ENCODE results near the gene TEX9. TPM values are rescaled to one million over a fixed set of nuclear protein-coding genes. Genes with fewer than 3 reads are reported as not detected.
"Not testable (repeated sequence)": the region's sequence is repeated elsewhere in the genome, so short reads cannot be mapped to it uniquely, and the experiment has no call there.

Gene TEX9
- total RNA-seq (2012; rRNA removed) = 2.8 and 3.3 TPM in 2 replicates

DNA sequence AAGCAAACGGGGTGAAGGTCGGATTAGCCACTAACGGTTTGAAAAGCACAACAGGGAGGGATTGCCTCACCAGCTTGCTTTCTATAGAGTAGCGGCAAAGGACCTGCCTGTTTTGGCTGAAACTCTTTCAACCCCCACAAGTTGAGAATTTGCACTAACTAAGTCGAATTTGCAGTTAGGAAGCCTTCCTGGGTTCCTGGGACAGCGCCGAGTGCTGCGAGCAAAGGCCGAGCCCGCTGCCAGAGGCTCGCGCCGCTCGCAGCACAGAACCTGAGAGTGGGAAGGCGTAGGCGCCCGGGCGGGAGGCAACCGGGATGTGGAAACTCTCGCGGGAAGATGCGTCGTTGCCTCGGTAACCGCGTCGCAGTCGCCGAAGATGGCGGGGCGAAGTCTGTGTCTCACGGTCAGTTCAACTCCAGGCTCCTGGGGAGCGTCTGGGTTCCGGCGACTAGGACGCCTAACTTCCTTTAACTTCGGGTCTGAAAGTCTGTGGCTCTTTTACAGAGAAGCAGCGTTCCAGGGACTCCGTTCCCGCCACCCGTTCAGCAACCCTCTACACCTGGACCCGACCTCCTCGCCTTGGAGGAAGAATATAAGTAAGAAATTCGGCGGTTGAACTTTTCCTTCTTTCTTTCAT lies at the start of gene TEX9:
TSS of gene TEX9 (plus strand) at position 352 of the 637 bp plus-strand sequence. CDS start at position 377, 25 bp downstream.
- peak within 1 kb of the TSS; percentile 87 for H3K4me3 ChIP-seq (ENCODE audit: low read length)
- no peaks in the 10 kb centered on the region for H3K36me3 ChIP-seq (ENCODE audit: insufficient read depth, low read length)
- H3K9me3 ChIP-seq (replicated peaks; ENCODE audit: low read length) = no peaks in the 10 kb centered on the region
- peak within 1 kb of the TSS; percentile 80 for H3K9ac ChIP-seq (ENCODE audit: low read depth, low read length)
- peak within 1 kb of the TSS; percentile 88 for H3K4me2 ChIP-seq (ENCODE audit: low read length)
- no peaks in the 10 kb centered on the region for H3K27me3 ChIP-seq (ENCODE audit: control insufficient read depth, insufficient read depth, low read length)
- H3K4me1 ChIP-seq (ENCODE audit: control insufficient read depth, insufficient read depth, low read length) = peaks cover 10% of the 10 kb centered on the region

DNA sequence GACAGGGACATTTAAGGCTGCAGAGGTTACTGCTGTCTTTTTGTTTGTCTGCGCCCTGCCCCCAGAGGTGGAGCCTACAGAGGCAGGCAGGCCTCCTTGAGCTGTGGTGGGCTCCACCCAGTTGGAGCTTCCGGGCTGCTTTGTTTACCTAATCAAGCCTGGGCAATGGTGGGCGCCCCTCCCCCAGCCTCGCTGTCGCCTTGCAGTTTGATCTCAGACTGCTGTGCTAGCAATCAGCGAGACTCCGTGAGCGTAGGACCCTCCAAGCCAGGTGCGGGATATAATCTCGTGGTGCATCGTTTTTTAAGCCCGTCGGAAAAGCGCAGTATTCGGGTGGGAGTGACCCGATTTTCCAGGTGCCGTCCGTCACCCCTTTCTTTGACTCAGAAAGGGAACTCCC lies 48.7 kb upstream of the TEX9 start:
- not testable (repeated sequence) for H3K4me1 ChIP-seq (ENCODE audit: control insufficient read depth, insufficient read depth, low read length); H3K9me3 ChIP-seq (replicated peaks; ENCODE audit: low read length); H3K4me3 ChIP-seq (ENCODE audit: low read length); H3K36me3 ChIP-seq (ENCODE audit: insufficient read depth, low read length); H3K4me2 ChIP-seq (ENCODE audit: low read length); H3K27me3 ChIP-seq (ENCODE audit: control insufficient read depth, insufficient read depth, low read length); H3K9ac ChIP-seq (ENCODE audit: low read depth, low read length)

DNA sequence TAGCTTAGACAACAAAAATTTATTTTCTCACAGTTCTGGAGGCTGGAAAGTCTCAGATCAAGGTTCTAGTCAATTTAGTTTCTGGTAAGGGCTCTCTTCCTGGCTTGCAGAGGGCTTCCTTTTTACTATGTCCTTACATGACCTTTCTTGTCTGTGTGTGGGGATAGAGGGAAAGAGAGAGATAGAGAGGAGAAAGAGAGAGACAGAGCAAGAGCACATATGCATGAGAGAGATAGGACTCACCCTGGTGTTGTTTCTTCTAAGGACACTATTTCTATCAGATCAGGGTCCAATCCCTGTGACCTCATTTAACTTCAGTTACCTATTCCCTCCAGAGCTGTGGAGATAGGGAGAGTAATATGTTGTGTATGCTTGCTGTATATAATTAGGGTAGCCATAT lies 44.9 kb upstream of the TEX9 start:
- Histone ChIP-seq H3K9ac (ENCODE audit: low read depth, low read length) (no peak overlapping the region), H3K27me3 (ENCODE audit: control insufficient read depth, insufficient read depth, low read length) (no peaks in the 10 kb centered on the region), H3K9me3 (replicated peaks; ENCODE audit: low read length) (no peaks in the 10 kb centered on the region), H3K4me2 (ENCODE audit: low read length) (no peak overlapping the region), H3K36me3 (ENCODE audit: insufficient read depth, low read length) (no peaks in the 10 kb centered on the region), H3K4me1 (ENCODE audit: control insufficient read depth, insufficient read depth, low read length) (peaks cover 6% of the 10 kb centered on the region), H3K4me3 (ENCODE audit: low read length) (no peak overlapping the region)

DNA sequence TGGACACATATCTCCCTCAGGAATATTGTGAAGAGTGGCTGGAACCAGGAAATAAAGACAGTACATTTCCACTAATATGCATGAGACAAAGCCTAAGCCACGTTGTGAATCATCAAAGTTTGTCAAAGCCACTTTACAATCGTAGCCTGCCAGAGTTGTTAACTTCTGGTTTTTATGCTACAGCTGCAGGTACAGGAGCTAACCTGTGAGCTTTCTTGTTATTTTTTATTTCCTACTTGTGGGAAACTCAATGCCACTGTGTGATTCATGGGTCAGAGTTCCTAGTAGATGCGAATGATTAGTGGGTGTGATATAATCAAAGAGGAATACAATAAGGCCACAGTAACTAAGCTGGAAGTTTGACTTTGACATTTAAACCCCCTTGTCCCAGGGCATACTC lies 44.4 kb upstream of the TEX9 start:
- H3K36me3 ChIP-seq (ENCODE audit: insufficient read depth, low read length) = no peaks in the 10 kb centered on the region
- H3K27me3 ChIP-seq (ENCODE audit: control insufficient read depth, insufficient read depth, low read length) = no peaks in the 10 kb centered on the region
- H3K9me3 ChIP-seq (replicated peaks; ENCODE audit: low read length) = no peaks in the 10 kb centered on the region
- H3K9ac ChIP-seq (ENCODE audit: low read depth, low read length) = no peak overlapping the region
- H3K4me2 ChIP-seq (ENCODE audit: low read length) = no peak overlapping the region
- H3K4me1 ChIP-seq (ENCODE audit: control insufficient read depth, insufficient read depth, low read length) = peaks cover 6% of the 10 kb centered on the region
- no peak overlapping the region for H3K4me3 ChIP-seq (ENCODE audit: low read length)

DNA sequence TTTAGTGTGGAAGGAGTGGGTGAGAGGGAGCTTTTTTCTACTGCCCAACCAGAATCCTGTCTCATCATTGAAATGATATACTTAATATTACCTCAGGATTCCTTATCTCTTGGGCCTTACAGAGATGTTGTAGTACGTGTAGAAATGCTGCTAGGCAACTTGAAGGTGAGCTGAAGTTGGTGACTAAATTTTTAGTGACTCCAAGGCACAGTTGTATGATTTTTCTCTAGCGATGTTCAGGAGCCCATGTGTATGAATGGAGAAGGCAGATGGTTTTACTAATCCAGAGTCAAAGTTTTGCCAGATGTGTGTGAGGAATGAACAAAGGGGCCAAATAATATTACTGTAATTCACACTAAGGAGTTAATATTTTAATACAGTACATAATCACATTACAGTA lies 42.8 kb upstream of the TEX9 start:
- Histone ChIP-seq H3K4me2 (ENCODE audit: low read length) (no peak overlapping the region), H3K36me3 (ENCODE audit: insufficient read depth, low read length) (no peaks in the 10 kb centered on the region), H3K4me3 (ENCODE audit: low read length) (no peak overlapping the region), H3K9ac (ENCODE audit: low read depth, low read length) (no peak overlapping the region), H3K9me3 (replicated peaks; ENCODE audit: low read length) (no peaks in the 10 kb centered on the region), H3K27me3 (ENCODE audit: control insufficient read depth, insufficient read depth, low read length) (no peaks in the 10 kb centered on the region), H3K4me1 (ENCODE audit: control insufficient read depth, insufficient read depth, low read length) (peaks cover 6% of the 10 kb centered on the region)

DNA sequence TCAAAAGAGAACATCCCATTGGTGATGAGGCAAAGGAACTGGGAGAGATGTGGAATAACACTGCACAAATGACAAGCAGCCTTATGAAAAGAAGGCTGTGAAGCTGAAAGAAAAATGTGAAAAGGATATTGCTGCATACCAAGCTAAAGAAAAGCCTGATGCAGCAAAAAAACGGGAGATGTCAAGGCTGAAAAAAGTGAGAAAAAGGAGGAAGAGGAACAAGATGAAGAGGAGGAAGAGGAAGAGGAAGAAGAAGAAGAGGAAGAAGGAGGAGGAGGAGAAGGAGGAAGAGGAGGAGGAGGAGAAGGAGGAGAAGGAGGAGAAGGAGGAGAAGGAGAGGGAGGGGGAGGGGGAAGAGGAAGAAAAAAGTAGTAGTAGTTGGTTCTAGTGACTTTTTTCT lies 41.8 kb upstream of the TEX9 start:
- no peaks in the 10 kb centered on the region for H3K27me3 ChIP-seq (ENCODE audit: control insufficient read depth, insufficient read depth, low read length)
- no peak overlapping the region for H3K9ac ChIP-seq (ENCODE audit: low read depth, low read length)
- no peak overlapping the region for H3K4me2 ChIP-seq (ENCODE audit: low read length)
- H3K4me3 ChIP-seq (ENCODE audit: low read length) = no peak overlapping the region
- no peaks in the 10 kb centered on the region for H3K36me3 ChIP-seq (ENCODE audit: insufficient read depth, low read length)
- H3K4me1 ChIP-seq (ENCODE audit: control insufficient read depth, insufficient read depth, low read length) = peaks cover 6% of the 10 kb centered on the region
- H3K9me3 ChIP-seq (replicated peaks; ENCODE audit: low read length) = no peaks in the 10 kb centered on the region

DNA sequence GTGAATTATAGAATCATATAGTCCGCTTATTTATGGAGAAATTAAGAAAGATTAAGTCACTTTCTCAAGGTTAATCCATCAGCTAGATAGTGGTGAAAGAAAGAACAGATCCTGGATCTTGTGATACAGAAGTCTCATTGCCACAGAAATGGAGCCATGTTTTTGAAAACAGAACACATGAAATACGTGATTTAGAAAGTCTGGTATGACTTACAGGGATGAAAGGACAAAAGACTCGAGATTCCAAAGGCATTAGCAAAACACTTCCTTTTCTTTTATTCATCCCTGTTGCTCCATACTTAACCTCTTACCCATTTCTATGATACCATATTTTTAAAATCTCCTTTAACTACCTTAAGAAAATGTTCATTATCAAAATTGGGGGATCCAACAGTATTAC lies 40.0 kb upstream of the TEX9 start:
- no peak overlapping the region for H3K4me2 ChIP-seq (ENCODE audit: low read length)
- peaks cover 6% of the 10 kb centered on the region for H3K4me1 ChIP-seq (ENCODE audit: control insufficient read depth, insufficient read depth, low read length)
- H3K4me3 ChIP-seq (ENCODE audit: low read length) = no peak overlapping the region
- H3K36me3 ChIP-seq (ENCODE audit: insufficient read depth, low read length) = no peaks in the 10 kb centered on the region
- H3K9me3 ChIP-seq (replicated peaks; ENCODE audit: low read length) = no peaks in the 10 kb centered on the region
- no peak overlapping the region for H3K9ac ChIP-seq (ENCODE audit: low read depth, low read length)
- no peaks in the 10 kb centered on the region for H3K27me3 ChIP-seq (ENCODE audit: control insufficient read depth, insufficient read depth, low read length)

DNA sequence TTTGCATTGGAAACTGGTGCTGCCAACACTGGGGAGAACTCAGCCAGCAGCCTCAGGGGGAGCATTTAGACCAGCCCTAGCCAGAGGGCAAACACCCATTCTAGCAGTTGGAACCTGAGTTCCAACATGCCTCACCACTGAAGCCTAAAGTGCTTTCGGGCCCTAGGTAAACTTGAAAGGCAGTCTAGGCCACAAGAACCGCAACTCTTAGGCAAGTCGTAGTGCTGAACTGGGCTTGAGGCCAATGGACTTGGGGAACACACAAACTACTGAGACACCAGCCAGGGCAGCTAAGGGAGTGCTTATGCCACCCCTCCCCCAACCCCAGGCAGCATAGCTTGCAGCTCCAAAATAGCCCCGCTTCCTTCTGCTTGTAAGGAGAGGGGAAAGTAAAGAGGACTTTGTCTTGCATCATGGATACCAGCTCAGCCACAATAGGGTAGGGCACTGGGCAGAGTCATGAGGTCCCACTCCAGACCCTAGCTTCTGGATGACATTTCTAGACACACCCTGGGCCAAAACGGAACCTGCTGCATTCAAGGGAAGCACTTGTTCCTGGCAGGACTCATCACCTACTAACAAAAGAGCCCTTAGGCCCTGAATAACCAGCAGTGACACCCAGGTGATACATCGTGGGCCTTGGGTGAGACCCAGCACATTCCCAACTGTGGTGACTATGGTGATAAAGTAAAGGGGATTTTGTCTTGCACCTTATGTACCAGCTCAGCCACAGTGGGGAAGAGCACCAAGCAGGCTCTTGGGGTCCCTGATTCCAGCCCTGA lies 37.3 kb upstream of the TEX9 start:
- H3K4me2 ChIP-seq (ENCODE audit: low read length) = no peak overlapping the region
- no peak overlapping the region for H3K9ac ChIP-seq (ENCODE audit: low read depth, low read length)
- peaks cover 6% of the 10 kb centered on the region for H3K4me1 ChIP-seq (ENCODE audit: control insufficient read depth, insufficient read depth, low read length)
- no peak overlapping the region for H3K4me3 ChIP-seq (ENCODE audit: low read length)
- H3K9me3 ChIP-seq (replicated peaks; ENCODE audit: low read length) = no peaks in the 10 kb centered on the region
- no peaks in the 10 kb centered on the region for H3K36me3 ChIP-seq (ENCODE audit: insufficient read depth, low read length)
- H3K27me3 ChIP-seq (ENCODE audit: control insufficient read depth, insufficient read depth, low read length) = no peaks in the 10 kb centered on the region

DNA sequence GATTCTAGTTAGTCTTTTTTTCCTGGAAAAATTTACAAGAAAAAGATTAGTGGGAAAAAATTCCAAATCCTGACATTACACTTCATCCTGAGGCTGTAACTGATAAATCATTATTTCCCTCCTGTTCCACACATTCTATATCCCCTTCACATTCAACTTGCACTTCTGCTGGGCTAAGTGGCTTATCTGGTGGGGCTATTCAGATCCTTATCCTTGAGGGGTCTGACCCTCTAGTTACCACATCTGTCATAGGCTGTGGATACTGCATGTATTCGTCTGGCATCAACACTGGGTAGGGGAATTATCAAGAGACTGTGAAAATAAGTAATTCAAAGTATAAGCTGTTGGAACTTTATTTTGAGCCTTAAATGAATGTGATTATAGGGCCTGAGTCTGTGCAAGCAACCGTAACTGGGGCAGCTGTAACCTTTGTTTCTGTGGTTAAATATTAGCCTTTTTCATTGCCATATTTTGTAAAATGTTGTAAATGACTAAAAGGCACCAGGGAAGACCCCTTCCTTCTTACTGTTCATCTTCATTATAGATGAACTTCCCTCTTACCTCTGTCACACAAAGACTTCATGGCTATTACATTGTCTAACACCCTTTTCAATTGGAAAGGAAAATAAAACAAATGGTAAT lies 28.0 kb upstream of the TEX9 start:
- H3K9me3 ChIP-seq (replicated peaks; ENCODE audit: low read length) = no peaks in the 10 kb centered on the region
- no peak overlapping the region for H3K4me2 ChIP-seq (ENCODE audit: low read length)
- H3K4me1 ChIP-seq (ENCODE audit: control insufficient read depth, insufficient read depth, low read length) = no peaks in the 10 kb centered on the region
- no peak overlapping the region for H3K9ac ChIP-seq (ENCODE audit: low read depth, low read length)
- no peaks in the 10 kb centered on the region for H3K27me3 ChIP-seq (ENCODE audit: control insufficient read depth, insufficient read depth, low read length)
- H3K4me3 ChIP-seq (ENCODE audit: low read length) = no peak overlapping the region
- H3K36me3 ChIP-seq (ENCODE audit: insufficient read depth, low read length) = no peaks in the 10 kb centered on the region

DNA sequence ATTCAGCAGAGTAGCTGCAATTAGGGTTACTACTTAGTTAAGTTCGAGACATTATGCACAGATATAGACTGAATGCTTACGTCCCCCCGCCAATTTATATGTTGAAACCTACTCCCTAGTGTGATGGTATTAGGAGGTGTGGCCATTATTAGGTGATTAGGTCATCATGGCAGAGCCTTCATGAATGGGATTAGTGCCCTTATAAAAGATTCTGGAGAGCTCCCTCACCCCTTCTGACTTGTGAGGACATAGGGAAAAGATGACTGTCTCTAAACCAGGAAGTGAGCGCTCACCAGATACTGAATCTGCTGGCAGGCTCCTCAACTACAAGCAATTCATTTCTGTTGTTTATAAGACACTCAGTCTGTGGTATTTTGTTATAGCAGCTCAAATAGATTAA lies 25.6 kb upstream of the TEX9 start:
- Histone ChIP-seq H3K4me1 (ENCODE audit: control insufficient read depth, insufficient read depth, low read length) (no peaks in the 10 kb centered on the region), H3K9me3 (replicated peaks; ENCODE audit: low read length) (no peaks in the 10 kb centered on the region), H3K4me3 (ENCODE audit: low read length) (no peak overlapping the region), H3K36me3 (ENCODE audit: insufficient read depth, low read length) (no peaks in the 10 kb centered on the region), H3K27me3 (ENCODE audit: control insufficient read depth, insufficient read depth, low read length) (no peaks in the 10 kb centered on the region), H3K4me2 (ENCODE audit: low read length) (no peak overlapping the region), H3K9ac (ENCODE audit: low read depth, low read length) (no peak overlapping the region)

DNA sequence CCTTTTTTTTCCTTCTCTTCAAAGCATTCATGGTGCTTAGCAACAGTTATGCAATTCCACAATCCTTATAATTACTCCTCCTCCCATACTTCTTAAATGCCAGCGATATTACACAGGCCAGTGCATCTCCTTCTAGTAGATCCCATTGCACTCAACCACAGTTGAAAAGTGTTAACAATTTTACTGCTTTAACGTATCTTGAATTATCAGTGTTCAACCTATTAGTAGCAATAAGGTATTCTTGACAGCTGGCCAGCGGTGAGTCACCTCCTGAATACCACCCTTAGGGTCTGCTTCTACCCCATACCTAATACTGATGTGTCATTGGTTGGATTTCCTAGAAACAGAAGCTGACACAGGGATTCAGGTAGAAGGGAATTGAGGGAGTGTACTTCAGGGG lies 24.0 kb upstream of the TEX9 start:
- Histone ChIP-seq H3K9me3 (replicated peaks; ENCODE audit: low read length) (no peaks in the 10 kb centered on the region), H3K4me1 (ENCODE audit: control insufficient read depth, insufficient read depth, low read length) (no peaks in the 10 kb centered on the region), H3K36me3 (ENCODE audit: insufficient read depth, low read length) (no peaks in the 10 kb centered on the region), H3K4me3 (ENCODE audit: low read length) (no peak overlapping the region), H3K9ac (ENCODE audit: low read depth, low read length) (no peak overlapping the region), H3K4me2 (ENCODE audit: low read length) (no peak overlapping the region), H3K27me3 (ENCODE audit: control insufficient read depth, insufficient read depth, low read length) (no peaks in the 10 kb centered on the region)
